Smooth muscle cell (in vitro differentiated cells): ENCODE results near the gene CLDN8. TPM values are rescaled to one million over a fixed set of nuclear protein-coding genes. Genes with fewer than 3 reads are reported as not detected.

ENCODE experiments used
- DNase-seq: peaks from one replicate; lab custom pipeline; 2025; ENCODE audit not compliant: unreplicated experiment; lab: John Stamatoyannopoulos, UW
- H2AFZ ChIP-seq: fragments of 200-600 bp; sonication (generic); 2 replicates; pipeline ENCODE4 v1.6.0; 2016; ENCODE audit warnings: antibody characterized with exemption, low read depth, mild to moderate bottlenecking
- H3F3A ChIP-seq: fragments of 200-600 bp; sonication (generic); 2 replicates; pipeline ENCODE4 v1.6.0; 2017; ENCODE audit warnings: antibody characterized with exemption, low read depth
- H3K27ac ChIP-seq: fragments of 200-600 bp; sonication (generic); 2 replicates; pipeline ENCODE4 v1.5.1; 2016; ENCODE audit warnings: low read depth, mild to moderate bottlenecking
- H3K27me3 ChIP-seq: fragments of 200-600 bp; sonication (generic); 2 replicates; pipeline ENCODE4 v1.6.1; 2016; ENCODE audit warnings: low read depth, mild to moderate bottlenecking
- H3K36me3 ChIP-seq: fragments of 200-600 bp; sonication (generic); 2 replicates; pipeline ENCODE4 v1.5.1; 2016; ENCODE audit warnings: low read depth
- H3K4me1 ChIP-seq: fragments of 200-600 bp; sonication (generic); 2 replicates; pipeline ENCODE4 v1.5.1; 2016; ENCODE audit warnings: low read depth
- H3K4me2 ChIP-seq: fragments of 200-600 bp; sonication (generic); 2 replicates; pipeline ENCODE4 v1.6.0; 2016; ENCODE audit warnings: mild to moderate bottlenecking
- H3K4me3 ChIP-seq: fragments of 200-600 bp; sonication (generic); 2 replicates; pipeline ENCODE4 v1.5.1; 2016; ENCODE audit warnings: mild to moderate bottlenecking
- H3K79me2 ChIP-seq: fragments of 200-600 bp; sonication (generic); 2 replicates; pipeline ENCODE4 v1.6.0; 2016; ENCODE audit warnings: low read depth, mild to moderate bottlenecking
- H3K9ac ChIP-seq: fragments of 200-600 bp; sonication (generic); 2 replicates; pipeline ENCODE4 v1.6.0; 2016; ENCODE audit warnings: low read depth
- H3K9me3 ChIP-seq: fragments of 200-600 bp; sonication (generic); replicated peaks from 2 replicates; pipeline ENCODE4 v1.5.1; 2016; ENCODE audit warnings: low read depth
- H4K20me1 ChIP-seq: fragments of 200-600 bp; sonication (generic); 2 replicates; pipeline ENCODE4 v1.6.0; 2016; ENCODE audit warnings: low read depth
- WGBS: methylation state at CpG from one replicate; pipeline ENCODE4 v1.1.7; 2016; ENCODE audit warnings: low lambda C conversion rate; 5-methylcytosine and 5-hydroxymethylcytosine counted together
- polyA plus RNA-seq: library from polyadenylated mRNA; unstranded; fragments of >200 nt; fragmentation: Nextera tagmentation; extraction: Ambion mirVana; gene quantifications from 2 replicates; pipeline ENCODE4 v1.2.1, GENCODE V29; 2016
- total RNA-seq: library from RNA; depleted of rRNA; stranded (reverse); fragments of >200 nt; gene quantifications from 2 replicates; pipeline ENCODE4 v1.2.3, GENCODE V29; 2014
- TF ChIP-seq, protein P1 (sequence below): fragments of 200-600 bp; sonication (generic); IDR thresholded peaks from 2 replicates; pipeline ENCODE4 v1.5.1; 2017; ENCODE audit warnings: borderline replicate concordance, mild to moderate bottlenecking, antibody characterized with exemption; ENCODE audit not compliant: insufficient read depth, poor library complexity, severe bottlenecking

Gene CLDN8
- total and polyA plus RNA-seq, 2 experiments from 2014 or later = not detected

DNA sequence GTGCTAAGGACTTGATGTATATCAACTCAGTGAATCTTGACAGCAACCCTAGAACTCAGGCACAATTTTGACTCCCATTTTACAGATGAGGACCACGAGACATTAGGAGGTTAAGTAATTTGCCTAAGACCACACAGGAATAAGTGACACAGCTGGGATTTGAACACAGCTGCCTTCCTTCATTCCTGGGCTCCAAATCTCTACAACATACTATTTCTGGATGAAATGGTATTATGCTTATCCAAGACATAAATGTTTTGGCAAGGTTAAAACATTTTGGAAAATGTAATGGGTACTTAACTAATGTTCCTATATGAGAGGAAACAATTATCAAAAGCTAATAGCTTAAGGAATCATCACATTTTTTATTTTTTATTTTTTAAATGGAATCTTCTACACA is 4.8 kb downstream of the CLDN8 start:
- TF ChIP-seq, protein P1, sequence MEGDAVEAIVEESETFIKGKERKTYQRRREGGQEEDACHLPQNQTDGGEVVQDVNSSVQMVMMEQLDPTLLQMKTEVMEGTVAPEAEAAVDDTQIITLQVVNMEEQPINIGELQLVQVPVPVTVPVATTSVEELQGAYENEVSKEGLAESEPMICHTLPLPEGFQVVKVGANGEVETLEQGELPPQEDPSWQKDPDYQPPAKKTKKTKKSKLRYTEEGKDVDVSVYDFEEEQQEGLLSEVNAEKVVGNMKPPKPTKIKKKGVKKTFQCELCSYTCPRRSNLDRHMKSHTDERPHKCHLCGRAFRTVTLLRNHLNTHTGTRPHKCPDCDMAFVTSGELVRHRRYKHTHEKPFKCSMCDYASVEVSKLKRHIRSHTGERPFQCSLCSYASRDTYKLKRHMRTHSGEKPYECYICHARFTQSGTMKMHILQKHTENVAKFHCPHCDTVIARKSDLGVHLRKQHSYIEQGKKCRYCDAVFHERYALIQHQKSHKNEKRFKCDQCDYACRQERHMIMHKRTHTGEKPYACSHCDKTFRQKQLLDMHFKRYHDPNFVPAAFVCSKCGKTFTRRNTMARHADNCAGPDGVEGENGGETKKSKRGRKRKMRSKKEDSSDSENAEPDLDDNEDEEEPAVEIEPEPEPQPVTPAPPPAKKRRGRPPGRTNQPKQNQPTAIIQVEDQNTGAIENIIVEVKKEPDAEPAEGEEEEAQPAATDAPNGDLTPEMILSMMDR = no peak
- H3F3A ChIP-seq = no peaks in the 10 kb centered on the region
- no peak overlapping the region for H3K4me3 ChIP-seq
- no peak overlapping the region for H3K9ac ChIP-seq
- H2AFZ ChIP-seq = no peak overlapping the region
- H3K79me2 ChIP-seq = no peaks in the 10 kb centered on the region
- H3K36me3 ChIP-seq = no peaks in the 10 kb centered on the region
- WGBS = 80% methylated on average over 1 of the region's 1 CpG
- no peak for DNase-seq
- no peaks in the 10 kb centered on the region for H4K20me1 ChIP-seq
- H3K4me1 ChIP-seq = no peaks in the 10 kb centered on the region
- no peak overlapping the region for H3K4me2 ChIP-seq
- no peaks in the 10 kb centered on the region for H3K9me3 ChIP-seq
- H3K27me3 ChIP-seq = no peaks in the 10 kb centered on the region
- no peak overlapping the region for H3K27ac ChIP-seq

DNA sequence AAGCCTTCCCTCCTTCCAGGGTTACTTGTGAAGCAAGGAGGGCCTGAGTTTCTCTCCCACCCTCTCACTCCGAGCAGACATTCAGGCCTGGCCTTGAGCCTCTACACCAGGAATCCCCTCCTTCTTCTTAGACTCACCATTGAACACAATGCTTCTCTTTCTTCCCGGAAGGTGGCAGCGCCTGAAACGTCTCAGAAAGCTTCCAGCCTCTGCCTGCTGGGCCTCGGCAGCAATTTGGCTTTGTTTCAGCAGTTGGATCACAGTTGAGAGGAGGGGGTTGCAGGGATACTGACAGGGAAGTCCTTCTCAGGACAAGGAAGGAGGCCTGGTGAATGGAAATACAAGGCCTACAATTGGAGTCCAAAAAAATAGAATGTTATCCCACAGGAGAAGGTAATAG is 6.3 kb downstream of the CLDN8 start:
- H3F3A ChIP-seq = no peaks in the 10 kb centered on the region
- TF ChIP-seq, protein P1 = no peak
- H4K20me1 ChIP-seq = no peaks in the 10 kb centered on the region
- no peak for DNase-seq
- WGBS = 77% methylated on average over 5 of the region's 5 CpGs
- H3K27me3 ChIP-seq = no peaks in the 10 kb centered on the region
- H3K4me1 ChIP-seq = no peaks in the 10 kb centered on the region
- H3K4me2 ChIP-seq = no peak overlapping the region
- H3K9ac ChIP-seq = no peak overlapping the region
- H3K9me3 ChIP-seq = no peaks in the 10 kb centered on the region
- no peaks in the 10 kb centered on the region for H3K79me2 ChIP-seq
- H2AFZ ChIP-seq = no peak overlapping the region
- no peak overlapping the region for H3K27ac ChIP-seq
- no peaks in the 10 kb centered on the region for H3K36me3 ChIP-seq
- no peak overlapping the region for H3K4me3 ChIP-seq

DNA sequence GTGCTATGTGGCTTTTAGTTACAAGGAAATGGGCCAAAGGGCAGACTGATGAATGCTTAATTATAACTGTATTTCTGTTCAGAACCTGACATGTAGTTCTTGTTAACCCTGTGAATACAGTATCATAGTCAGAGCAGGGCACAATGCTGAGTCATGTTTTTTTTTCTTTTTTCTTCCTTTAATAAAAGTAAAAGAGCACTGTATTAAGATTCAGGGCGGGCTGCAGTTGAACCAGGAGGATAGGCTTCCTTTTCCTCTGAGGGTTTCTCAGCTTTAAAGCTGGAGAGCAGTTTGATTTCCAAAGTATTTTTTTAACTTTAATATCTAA is 8.7 kb downstream of the CLDN8 start:
- Histone ChIP-seq H3K27me3 (no peaks in the 10 kb centered on the region), H3F3A (no peaks in the 10 kb centered on the region), H3K4me1 (no peaks in the 10 kb centered on the region), H3K9ac (peak overlapping the region; percentile 62), H3K79me2 (no peaks in the 10 kb centered on the region), H3K4me3 (no peak overlapping the region), H4K20me1 (no peaks in the 10 kb centered on the region), H2AFZ (peak overlapping the region; percentile 75), H3K27ac (peak overlapping the region; percentile 89), H3K36me3 (no peaks in the 10 kb centered on the region), H3K9me3 (no peaks in the 10 kb centered on the region), H3K4me2 (peak overlapping the region; percentile 54)
- no peak for DNase-seq
- 100% methylated on average over 1 of the region's 1 CpG for WGBS
- TF ChIP-seq, protein P1 = no peak

GRCh38 chr21:30206551-30207251 is 9.2 kb downstream of the CLDN8 start:
- H3K27ac ChIP-seq = peak overlapping the region; percentile 89
- 44% methylated on average over 7 of the region's 7 CpGs for WGBS
- H3K27me3 ChIP-seq = no peaks in the 10 kb centered on the region
- TF ChIP-seq, protein P1 = no peak
- H3K9me3 ChIP-seq = no peaks in the 10 kb centered on the region
- no peaks in the 10 kb centered on the region for H3K4me1 ChIP-seq
- H3K79me2 ChIP-seq = no peaks in the 10 kb centered on the region
- no peaks in the 10 kb centered on the region for H4K20me1 ChIP-seq
- H3K4me3 ChIP-seq = no peak overlapping the region
- DNase-seq = no peak
- H2AFZ ChIP-seq = peak overlapping the region; percentile 75
- H3K4me2 ChIP-seq = peak overlapping the region; percentile 54
- H3K36me3 ChIP-seq = no peaks in the 10 kb centered on the region
- H3F3A ChIP-seq = no peaks in the 10 kb centered on the region
- H3K9ac ChIP-seq = peak overlapping the region; percentile 62
